Chondrocyte (in vitro differentiated cells): ENCODE results near the gene MTCH1. TPM values are rescaled to one million over a fixed set of nuclear protein-coding genes. Genes with fewer than 3 reads are reported as not detected.

ENCODE experiments used
- DNase-seq: peaks from one replicate; pipeline ENCODE4 v3.0.0; 2021; ENCODE audit warnings: mixed read lengths, low spot score
- H3K27ac Mint-ChIP-seq: one replicate; pipeline ENCODE4 v1.8.0; 2021; ENCODE audit warnings: mild to moderate bottlenecking, moderate library complexity, mixed read lengths; ENCODE audit not compliant: unreplicated experiment
- H3K27me3 Mint-ChIP-seq: 2 replicates; pipeline ENCODE4 v1.8.0; 2021; ENCODE audit warnings: low read depth, mixed read lengths
- H3K36me3 Mint-ChIP-seq: 2 replicates; pipeline ENCODE4 v1.8.0; 2021; ENCODE audit warnings: low read depth, mixed read lengths
- H3K4me1 Mint-ChIP-seq: 2 replicates; pipeline ENCODE4 v1.8.0; 2021; ENCODE audit warnings: low read depth, mild to moderate bottlenecking, mixed read lengths
- H3K4me3 Mint-ChIP-seq: one replicate; pipeline ENCODE4 v1.8.0; 2021; ENCODE audit warnings: mild to moderate bottlenecking, moderate library complexity, mixed read lengths; ENCODE audit not compliant: unreplicated experiment
- H3K9me3 Mint-ChIP-seq: 2 replicates; pipeline ENCODE4 v1.8.0; 2021; ENCODE audit warnings: low read depth, mixed read lengths
- CTCF ChIP-seq: fragments of 200-600 bp; sonication (generic); IDR thresholded peaks from 2 replicates; pipeline ENCODE4 v1.5.0; 2021; ENCODE audit warnings: antibody characterized with exemption, mild to moderate bottlenecking, moderate library complexity
- total RNA-seq: library from RNA; stranded (reverse); gene quantifications from 3 replicates; pipeline ENCODE4 v1.2.1, GENCODE V29; 2021

MTCH1 gene
- total RNA-seq, 1 donor from 2014 or later, result 188 TPM

- Mint-ChIP-seq H3K4me1 (peaks cover 61% of the 10 kb centered on the region), H3K27ac (peak overlapping the region; percentile 25)
- no peak for DNase-seq
These were observed 61.9 kb downstream of the MTCH1 start for GRCh38 chr6:36924131-36924530.

GRCh38 chr6:36920546-36920945, 65.5 kb downstream of the MTCH1 start:
- H3K36me3 Mint-ChIP-seq, result peaks cover 14% of the 10 kb centered on the region
- TF ChIP-seq CTCF, result no peak

More at GRCh38 chr6:36924131-36924530, 61.9 kb downstream of the MTCH1 start:
- H3K9me3 Mint-ChIP-seq, result no peaks in the 10 kb centered on the region
- peaks cover 9% of the 10 kb centered on the region for H3K36me3 Mint-ChIP-seq
- no peaks in the 10 kb centered on the region for H3K27me3 Mint-ChIP-seq
- no peak for TF ChIP-seq CTCF
- H3K4me3 Mint-ChIP-seq, result no peak overlapping the region

GRCh38 chr6:36920049-36920448, 65.9 kb downstream of the MTCH1 start:
- no peak overlapping the region for H3K27ac Mint-ChIP-seq
- no peaks in the 10 kb centered on the region for H3K9me3 Mint-ChIP-seq
- H3K4me1 Mint-ChIP-seq, result peaks cover 61% of the 10 kb centered on the region
- H3K4me3 Mint-ChIP-seq, result no peak overlapping the region
- no peak for DNase-seq
- peaks cover 17% of the 10 kb centered on the region for H3K36me3 Mint-ChIP-seq
- TF ChIP-seq CTCF, result no peak
- H3K27me3 Mint-ChIP-seq, result no peaks in the 10 kb centered on the region

More at GRCh38 chr6:36920546-36920945, 65.5 kb downstream of the MTCH1 start:
- DNase-seq, result no peak
- Mint-ChIP-seq H3K27me3 (no peaks in the 10 kb centered on the region), H3K27ac (no peak overlapping the region), H3K4me1 (peaks cover 61% of the 10 kb centered on the region), H3K9me3 (no peaks in the 10 kb centered on the region), H3K4me3 (no peak overlapping the region)

Other genes starting within 250 kb of the MTCH1 start
- gene CPNE5, start 146.8 kb downstream of the MTCH1 start, total RNA-seq, result 0.18 TPM in 1 of 3 replicates, not detected in the others
- 25.0 to 33.5 TPM (median 25.6 TPM) in 3 replicates for gene PPIL1, start 111.4 kb downstream of the MTCH1 start, total RNA-seq
- gene C6orf89, start 100.2 kb downstream of the MTCH1 start, total RNA-seq, result 56.1 to 76.9 TPM (median 57.4 TPM) in 3 replicates
- gene PI16, start 31.5 kb downstream of the MTCH1 start, total RNA-seq, result 0.15 TPM in 1 of 3 replicates, not detected in the others
- not detected in 3 replicates for gene FGD2, start 19.5 kb upstream of the MTCH1 start, total RNA-seq
- 11.3 to 15.1 TPM (median 13.0 TPM) in 3 replicates for gene PIM1, start 184.0 kb upstream of the MTCH1 start, total RNA-seq